Endothelial cell of umbilical vein (primary cell): ENCODE data around the gene ENDOD1. TPM values are rescaled to one million over a fixed set of nuclear protein-coding genes. Genes with fewer than 3 reads are reported as not detected.

ENCODE experiments used
- BruUV-seq: library from RNA; stranded (reverse); fragments of 400-500 nt; replicated peaks from 2 replicates; lab custom pipeline; 2021; lab: Mats Ljungman, UMichigan
- CTCF ChIA-PET: fragments of 300-600, 350-600 bp; sonication (Branson Sonifier 250); formaldehyde crosslinking; loops from one replicate; lab custom pipeline; 2021; ENCODE audit warnings: antibody characterized with exemption, inconsistent platforms; lab: Charles Lee
- POLR2A ChIA-PET: fragments of 300-600, 350-600 bp; sonication (Branson Sonifier 250); formaldehyde crosslinking; loops from one replicate; lab custom pipeline; 2021; ENCODE audit warnings: antibody characterized with exemption, inconsistent platforms; lab: Charles Lee
- DNase-seq: peaks from one replicate; pipeline ENCODE4 v3.0.0-alpha.2; 2011; ENCODE audit warnings: low read depth, low spot score
- FAIRE-seq: peaks from 2 replicates; lab custom pipeline; 2011; peaks lifted over from hg19 to GRCh38; lab: Jason Lieb, UNC
- H2AFZ ChIP-seq: 2 replicates; pipeline ENCODE4 v1.6.0; 2012; ENCODE audit warnings: low read depth, low read length, control low read depth, inconsistent platforms
- H3K27ac ChIP-seq: 2 replicates; pipeline ENCODE4 v1.5.1; 2011; ENCODE audit warnings: low read depth, mild to moderate bottlenecking, control low read depth, low read length, moderate library complexity; ENCODE audit not compliant: insufficient read depth
- H3K27me3 ChIP-seq, 2 experiments: 2 replicates each; pipeline versions ENCODE4 v1.6.0 to v1.6.1; 2011; ENCODE audit warnings: low read length in 2 of 2, mixed read lengths in 1 of 2; ENCODE audit not compliant: control insufficient read depth in 2 of 2, insufficient read depth in 2 of 2
- H3K36me3 ChIP-seq, 2 experiments: 2 replicates in 1 of 2; 3 replicates in 1 of 2; pipeline ENCODE4 v1.5.1; 2011; ENCODE audit warnings: low read length in 2 of 2, mild to moderate bottlenecking in 1 of 2, moderate library complexity in 1 of 2; ENCODE audit not compliant: control insufficient read depth in 2 of 2, insufficient read depth in 2 of 2; ENCODE audit errors: extremely low read depth in 1 of 2
- H3K4me1 ChIP-seq: 3 replicates; pipeline ENCODE4 v1.5.1; 2011; ENCODE audit warnings: mild to moderate bottlenecking, low read length; ENCODE audit not compliant: control insufficient read depth, insufficient read depth; ENCODE audit errors: extremely low read depth
- H3K4me2 ChIP-seq: 2 replicates; pipeline ENCODE4 v1.6.1; 2011; ENCODE audit warnings: low read length, control low read depth, mixed read lengths; ENCODE audit not compliant: insufficient read depth
- H3K4me3 ChIP-seq, 3 experiments: fragments of 200-600 bp in 1 of 3; sonication (generic), shearing (Covaris generic) in 1 of 3; replicated peaks in 1 of 3; 2 replicates each; pipeline ENCODE4 v1.5.1; 2011 to 2016; ENCODE audit warnings: control low read depth in 3 of 3, low read length in 3 of 3, mild to moderate bottlenecking in 2 of 3, inconsistent platforms in 1 of 3, low read depth in 1 of 3, moderate library complexity in 1 of 3; ENCODE audit not compliant: insufficient read depth in 1 of 3
- H3K79me2 ChIP-seq: 2 replicates; pipeline ENCODE4 v1.6.0; 2012; ENCODE audit warnings: low read length, inconsistent platforms; ENCODE audit not compliant: control insufficient read depth, insufficient read depth
- H3K9ac ChIP-seq: replicated peaks from 2 replicates; pipeline ENCODE3; 2011; ENCODE audit warnings: low read length, control low read depth; ENCODE audit not compliant: insufficient read depth; ENCODE audit errors: extremely low read depth
- H3K9me1 ChIP-seq: replicated peaks from 3 replicates; pipeline ENCODE4 v1.6.0; 2011; ENCODE audit warnings: mild to moderate bottlenecking, low read length; ENCODE audit not compliant: control insufficient read depth, insufficient read depth; ENCODE audit errors: extremely low read depth
- H3K9me3 ChIP-seq: replicated peaks from 2 replicates; pipeline ENCODE4 v1.5.1; 2012; ENCODE audit warnings: low read length, inconsistent platforms; ENCODE audit not compliant: control insufficient read depth, insufficient read depth
- H4K20me1 ChIP-seq: replicated peaks from 2 replicates; pipeline ENCODE3; 2011; ENCODE audit warnings: mild to moderate bottlenecking, low read length; ENCODE audit not compliant: control insufficient read depth, insufficient read depth; ENCODE audit errors: extremely low read depth
- EZH2 ChIP-seq: IDR thresholded peaks from 2 replicates; pipeline ENCODE4 v1.6.1; 2012; ENCODE audit warnings: borderline replicate concordance, low read depth, mild to moderate bottlenecking, moderate library complexity, low read length, inconsistent platforms; ENCODE audit not compliant: severe bottlenecking
- FOS ChIP-seq: IDR thresholded peaks from 2 replicates; pipeline ENCODE4 v1.6.1; 2011; ENCODE audit warnings: mild to moderate bottlenecking, low read length, moderate library complexity, borderline replicate concordance; ENCODE audit not compliant: insufficient read depth
- GATA2 ChIP-seq: IDR thresholded peaks from 2 replicates; pipeline ENCODE4 v1.7.0; 2011; ENCODE audit warnings: low read depth, mild to moderate bottlenecking, moderate library complexity, mixed read lengths, low read length; ENCODE audit not compliant: insufficient read length, insufficient read depth
- JUN ChIP-seq: IDR thresholded peaks from 2 replicates; pipeline ENCODE4 v1.6.1; 2011; ENCODE audit warnings: borderline replicate concordance, low read depth; ENCODE audit not compliant: insufficient read length, insufficient read depth
- MAX ChIP-seq: IDR thresholded peaks from 2 replicates; pipeline ENCODE4 v1.6.1; 2011; ENCODE audit not compliant: insufficient read depth, insufficient read length
- MYC ChIP-seq: IDR thresholded peaks from one replicate; pipeline ENCODE4 v1.6.1; 2011; ENCODE audit warnings: mild to moderate bottlenecking, low read depth, low read length
- POLR2A ChIP-seq: IDR thresholded peaks from 2 replicates; pipeline ENCODE4 v1.6.1; 2012; ENCODE audit warnings: low read depth, mild to moderate bottlenecking, control low read depth, low read length
- POLR2AphosphoS5 ChIP-seq: IDR thresholded peaks from 2 replicates; pipeline ENCODE4 v1.6.1; 2012; ENCODE audit warnings: low read depth, mild to moderate bottlenecking, control low read depth, low read length, moderate library complexity; ENCODE audit not compliant: insufficient read depth
- dilution Hi-C: fragments of 300-500 bp; cut with MboI; formaldehyde crosslinking; loops from one replicate; pipeline ENCODE4 v1.15.0; 2019; ENCODE audit warnings: low sequenced_read_pairs; ENCODE audit not compliant: extremely low pct_ligation_motif_present
- intact Hi-C: fragments of 100-400 bp; cut with micrococcal nuclease; formaldehyde crosslinking; loops from one replicate; pipeline ENCODE4 v1.10.0; 2022
- polyA plus RNA-seq, 4 experiments: library from polyadenylated mRNA; depleted of rRNA in 3 of 4; stranded (reverse) in 3 of 4; unstranded in 1 of 4; fragments of >200 nt; gene quantifications; 2 replicates each; pipeline versions ENCODE4 v1.2.1 to v1.2.3, GENCODE V29; 2011 to 2012; ENCODE audit warnings: missing spikeins in 1 of 4
- total RNA-seq: library from RNA; stranded (reverse); gene quantifications from 2 replicates; pipeline ENCODE4 v1.2.3, GENCODE V29; 2021
- TF ChIP-seq, protein P1 (sequence below), 2 donors: IDR thresholded peaks; 1 replicate in 1 of 2; 2 replicates in 1 of 2; pipeline ENCODE4 v1.5.1; 2011; ENCODE audit warnings: low read length in 2 of 2, mild to moderate bottlenecking in 2 of 2, moderate library complexity in 2 of 2, control low read depth in 1 of 2, inconsistent platforms in 1 of 2, low read depth in 1 of 2; ENCODE audit not compliant: insufficient read depth in 1 of 2; ENCODE audit errors: extremely low read depth in 1 of 2

ENDOD1 gene
- total and polyA plus RNA-seq, 2 donors (not counting 3 experiments of a cell fraction or from before 2014, with no cell fraction given): 10.5 to 20.5 TPM

DNA sequence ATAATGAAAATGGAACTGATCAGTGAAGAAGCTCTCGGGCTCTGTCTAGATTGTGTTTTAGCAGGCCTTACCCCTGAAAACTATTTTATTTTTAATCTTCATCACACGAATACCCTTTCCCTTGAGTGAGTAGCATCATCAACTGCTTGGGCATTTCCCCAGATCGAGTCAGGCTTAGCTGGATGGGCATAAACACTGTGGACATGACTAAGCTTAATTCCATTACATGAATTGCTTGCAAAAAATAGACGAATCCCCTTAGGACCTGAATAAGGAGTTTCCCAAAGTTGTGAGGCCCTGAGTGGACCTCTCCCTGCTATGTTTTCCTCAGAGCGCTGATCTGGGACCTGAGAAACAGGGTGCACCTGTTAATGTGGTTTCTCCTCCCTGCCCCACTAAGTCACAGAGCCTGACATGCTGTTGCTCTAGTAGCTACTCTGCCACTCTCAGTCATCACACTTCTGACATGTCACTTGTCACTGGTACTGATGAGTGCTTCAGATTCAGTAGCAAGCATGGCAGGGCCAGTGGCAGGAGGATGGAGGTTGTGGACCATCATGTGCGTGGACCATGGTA lies 53.5 kb downstream of the ENDOD1 start:
- no TSS peak for BruUV-seq

More for the DNA sequence above, 53.5 kb downstream of the ENDOD1 start:
- no peak overlapping the region for H3K27ac ChIP-seq
- dilution Hi-C loops (no loop called here), intact Hi-C loops (no loop called here)
- H3K4me3 ChIP-seq: no peak overlapping the region
- CTCF ChIA-PET: interaction anchor here (1.6 to 1.7 kb wide), 2 partner anchors 9 to 75 kb away, joined by 3 to 6 read pairs; no protein-coding TSS in a partner anchor
- no peaks in the 10 kb centered on the region for H3K27me3 ChIP-seq
- H3K9me3 ChIP-seq: no peaks in the 10 kb centered on the region
- H4K20me1 ChIP-seq: no peaks in the 10 kb centered on the region
- no peak overlapping the region for H2AFZ ChIP-seq
- DNase-seq (no peak), FAIRE-seq (no peak)
- no peaks in the 10 kb centered on the region for H3K79me2 ChIP-seq
- TF ChIP-seq JUN (no peak), MYC (no peak), FOS (no peak), GATA2 (no peak), POLR2AphosphoS5 (no peak), POLR2A (no peak), EZH2 (no peak), MAX (no peak)
- TF ChIP-seq, protein P1, sequence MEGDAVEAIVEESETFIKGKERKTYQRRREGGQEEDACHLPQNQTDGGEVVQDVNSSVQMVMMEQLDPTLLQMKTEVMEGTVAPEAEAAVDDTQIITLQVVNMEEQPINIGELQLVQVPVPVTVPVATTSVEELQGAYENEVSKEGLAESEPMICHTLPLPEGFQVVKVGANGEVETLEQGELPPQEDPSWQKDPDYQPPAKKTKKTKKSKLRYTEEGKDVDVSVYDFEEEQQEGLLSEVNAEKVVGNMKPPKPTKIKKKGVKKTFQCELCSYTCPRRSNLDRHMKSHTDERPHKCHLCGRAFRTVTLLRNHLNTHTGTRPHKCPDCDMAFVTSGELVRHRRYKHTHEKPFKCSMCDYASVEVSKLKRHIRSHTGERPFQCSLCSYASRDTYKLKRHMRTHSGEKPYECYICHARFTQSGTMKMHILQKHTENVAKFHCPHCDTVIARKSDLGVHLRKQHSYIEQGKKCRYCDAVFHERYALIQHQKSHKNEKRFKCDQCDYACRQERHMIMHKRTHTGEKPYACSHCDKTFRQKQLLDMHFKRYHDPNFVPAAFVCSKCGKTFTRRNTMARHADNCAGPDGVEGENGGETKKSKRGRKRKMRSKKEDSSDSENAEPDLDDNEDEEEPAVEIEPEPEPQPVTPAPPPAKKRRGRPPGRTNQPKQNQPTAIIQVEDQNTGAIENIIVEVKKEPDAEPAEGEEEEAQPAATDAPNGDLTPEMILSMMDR (IDR thresholded peaks at IDR 0.05; ENCODE audit: extremely low read depth in 1 of 2, insufficient read depth in 1 of 2, low read depth in 1 of 2, low read length in 2 of 2): no peak
- H3K9ac ChIP-seq: no peak overlapping the region
- H3K4me1 ChIP-seq: peaks cover 33% of the 10 kb centered on the region
- no peaks in the 10 kb centered on the region for H3K36me3 ChIP-seq
- no peaks in the 10 kb centered on the region for H3K9me1 ChIP-seq
- no peak overlapping the region for H3K4me2 ChIP-seq
- POLR2A ChIA-PET: no interaction called here
